NCI-H2171 treated with DMSO at 0.1 percent for 48 hours (cell line): ENCODE results near the gene ORM2.

ENCODE experiments used
- DNase-seq: peaks from one replicate; lab custom pipeline; 2025; lab: John Stamatoyannopoulos, UW

ORM2 gene

GRCh38 chr9:114350636-114351401 is 21.1 kb downstream of the ORM2 start:
- DNase-seq, result no peak

- DNase-seq, result no peak
Observed at GRCh38 chr9:114351932-114352331, 22.3 kb downstream of the ORM2 start.

GRCh38 chr9:114355821-114356220 is 26.2 kb downstream of the ORM2 start:
- DNase-seq, result no peak

- no peak for DNase-seq
Observed at GRCh38 chr9:114356792-114357191, 27.1 kb downstream of the ORM2 start.

- DNase-seq, result no peak
Observed at GRCh38 chr9:114357360-114357759, 27.7 kb downstream of the ORM2 start.

- no peak for DNase-seq
Observed at GRCh38 chr9:114357911-114358328, 28.3 kb downstream of the ORM2 start.

DNA sequence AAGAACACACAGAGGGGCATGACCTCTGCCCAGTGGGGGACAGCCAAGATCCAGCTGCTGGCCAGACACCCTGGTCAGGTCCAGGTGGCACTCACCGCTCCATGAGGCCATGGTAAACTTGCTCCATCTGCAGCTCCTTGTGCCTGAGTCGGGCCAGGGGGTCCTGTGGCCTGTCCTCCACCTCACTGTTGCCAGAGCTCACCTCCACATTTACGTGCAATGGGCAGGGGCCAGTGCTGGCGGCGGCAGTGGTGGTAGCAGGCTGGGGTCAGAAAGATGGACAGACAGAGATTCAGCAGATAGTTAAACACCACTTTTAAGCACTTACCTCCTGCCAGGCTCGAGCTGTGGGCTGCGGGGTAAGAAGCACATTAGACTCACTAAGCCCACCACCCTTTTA is 30.1 kb downstream of the ORM2 start:
- no peak for DNase-seq

DNA sequence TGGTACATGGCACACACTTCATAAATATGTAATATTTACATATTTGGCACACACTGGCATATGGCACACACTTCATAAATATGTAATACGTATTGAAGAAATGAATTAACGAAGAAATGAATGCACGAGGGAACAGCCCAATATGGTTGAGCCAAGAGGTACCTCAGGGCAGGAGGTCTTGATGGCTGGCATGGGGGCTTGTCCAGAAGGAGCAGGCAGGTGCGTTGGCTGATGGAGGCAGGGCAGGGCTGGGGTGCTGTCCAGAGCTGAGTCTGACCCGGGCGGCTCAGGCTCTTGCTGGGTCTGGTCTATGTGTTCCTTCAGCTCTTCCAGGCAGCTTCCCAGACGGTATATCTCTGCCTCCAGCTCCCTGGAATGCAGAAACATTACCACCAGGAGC is 31.9 kb downstream of the ORM2 start:
- no peak for DNase-seq

GRCh38 chr9:114362394-114362793 is 32.7 kb downstream of the ORM2 start:
- DNase-seq, result no peak

DNA sequence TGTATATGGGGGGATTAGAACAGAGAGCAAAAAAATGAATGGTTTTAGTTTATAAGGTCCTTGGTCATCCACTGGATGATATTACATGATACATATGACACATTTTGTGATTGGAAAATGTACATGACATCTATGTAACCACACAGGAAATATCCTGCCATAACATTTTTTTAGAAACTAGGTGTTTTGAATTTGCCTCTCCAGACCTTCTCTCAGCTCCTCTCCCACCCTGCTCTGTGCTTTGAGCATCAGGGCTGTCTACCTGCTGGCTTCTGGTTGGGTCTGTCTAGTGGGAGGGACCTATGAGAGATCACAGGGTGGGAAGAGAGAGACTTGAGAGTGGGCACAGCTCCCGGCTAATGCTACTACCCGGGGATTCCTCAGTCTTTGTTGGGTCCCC is 33.8 kb downstream of the ORM2 start:
- DNase-seq, result no peak

DNA sequence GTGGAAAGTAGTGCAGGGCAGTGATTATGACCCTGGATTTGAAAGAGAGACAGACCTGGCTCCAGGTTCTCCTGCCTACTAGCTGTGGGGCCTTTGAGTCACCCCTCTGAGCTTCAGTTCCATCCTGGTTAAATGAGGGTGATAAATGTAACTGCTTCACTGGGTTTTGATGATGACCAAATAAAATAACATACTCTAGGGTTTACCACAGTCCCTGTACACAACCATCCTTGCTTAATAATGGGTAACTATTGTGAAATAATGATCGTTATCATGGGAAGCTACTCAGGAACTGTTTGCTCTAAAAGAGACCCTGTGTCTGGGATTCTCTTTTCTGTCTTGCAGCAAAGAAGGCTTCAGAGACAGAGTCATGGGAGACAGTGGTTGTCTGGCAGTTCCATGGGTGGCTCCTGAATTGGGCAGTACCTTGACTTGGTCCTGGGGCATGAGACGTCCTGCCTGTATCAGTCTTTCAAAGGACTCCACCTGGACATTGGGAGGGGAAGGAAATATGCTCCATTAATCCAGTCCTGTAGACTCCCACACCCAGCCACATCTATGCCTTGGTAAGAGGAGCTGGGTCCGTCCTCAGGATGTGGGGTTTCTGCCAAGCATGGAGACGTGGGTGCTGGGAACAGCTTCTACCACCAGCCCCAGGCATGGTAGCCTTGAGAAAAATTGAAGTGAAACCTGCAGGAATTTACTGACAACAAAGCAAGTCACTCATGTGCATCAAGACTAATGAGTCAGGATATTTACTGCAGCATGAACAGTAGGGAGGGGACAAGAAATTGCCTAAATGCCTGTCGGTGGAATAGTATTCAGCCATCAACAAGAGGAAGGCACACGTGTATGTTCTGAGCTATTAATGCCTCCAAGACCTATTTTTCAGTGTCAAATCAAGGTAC is 34.7 kb downstream of the ORM2 start:
- DNase-seq, result no peak

GRCh38 chr9:114365194-114365593 is 35.5 kb downstream of the ORM2 start:
- DNase-seq, result no peak

DNA sequence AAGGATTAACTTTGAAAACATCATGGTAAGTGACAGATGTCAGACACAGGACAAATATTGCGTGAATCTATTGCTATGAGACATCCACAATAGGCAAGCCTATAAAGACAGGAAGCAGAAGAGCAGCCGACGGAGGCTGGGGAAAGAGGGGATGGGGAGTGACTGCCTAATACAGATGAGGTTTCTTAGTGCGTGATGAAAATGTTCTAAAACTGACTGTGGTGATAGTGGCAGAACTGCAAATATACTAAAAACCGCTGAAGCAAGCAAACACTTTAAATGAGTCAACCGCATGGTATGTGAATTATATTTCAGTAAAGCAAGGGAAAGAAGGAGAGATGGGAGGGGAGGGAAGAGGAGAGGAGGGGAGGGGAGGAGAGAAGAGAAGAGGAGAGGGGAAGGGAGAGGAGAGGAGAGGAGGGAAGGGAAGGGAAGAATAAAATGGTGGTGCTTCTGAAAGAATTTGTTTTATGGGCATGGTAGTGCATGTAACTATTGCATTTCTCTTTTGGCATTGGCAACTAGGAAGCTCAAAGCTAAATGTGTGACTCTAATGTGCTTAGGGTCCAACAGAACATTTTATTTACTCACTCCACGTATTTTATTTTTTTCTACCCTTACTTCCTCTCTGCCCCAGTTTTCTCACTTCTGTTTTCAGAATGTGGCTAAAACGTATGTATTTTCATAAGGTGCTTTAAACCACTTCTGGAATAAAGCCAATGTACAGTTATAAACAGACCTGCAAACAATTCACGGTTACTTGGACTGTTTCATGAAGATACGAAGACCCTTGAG is 36.9 kb downstream of the ORM2 start:
- no peak for DNase-seq

GRCh38 chr9:114367366-114367765 is 37.7 kb downstream of the ORM2 start:
- DNase-seq, result no peak

DNA sequence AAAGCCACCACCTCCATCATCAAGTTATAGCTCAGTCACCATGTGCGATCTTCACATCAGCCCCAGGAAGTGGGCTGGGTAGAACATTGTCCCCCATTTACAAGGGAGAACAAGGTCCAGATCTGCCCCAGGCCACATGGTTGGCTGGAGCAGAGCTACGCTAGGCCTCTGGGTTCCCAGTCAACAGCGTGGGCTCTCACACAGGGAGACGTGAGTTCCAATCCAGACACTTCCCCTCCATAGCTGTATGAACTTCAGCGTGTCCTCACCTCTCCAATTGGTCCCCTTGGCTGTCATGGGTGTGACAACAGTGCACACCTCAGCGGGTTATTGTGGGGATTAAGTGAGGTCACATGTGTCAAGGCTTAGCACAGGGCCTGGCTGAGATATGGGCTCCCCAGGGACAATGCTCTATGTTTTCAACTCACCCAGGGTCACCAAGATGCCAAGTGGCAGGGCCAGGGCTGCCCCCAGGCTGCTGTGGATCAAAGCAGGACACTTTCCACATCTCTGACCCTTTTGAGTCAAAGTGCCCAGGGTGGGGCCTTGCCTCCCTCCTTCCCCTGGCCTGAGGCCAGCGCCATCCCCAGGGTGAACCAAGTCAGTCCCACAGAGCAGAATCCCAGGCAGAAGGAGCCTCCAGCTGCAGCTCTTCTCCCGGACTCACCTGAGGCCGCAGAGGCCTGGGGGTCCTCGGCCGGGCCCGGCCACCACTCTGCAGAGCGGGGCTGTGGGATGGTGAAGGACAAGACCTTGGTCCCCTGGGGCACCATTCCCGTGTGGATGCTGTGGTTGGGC is 38.3 kb downstream of the ORM2 start:
- no peak for DNase-seq

- DNase-seq, result no peak
Observed at GRCh38 chr9:114369216-114370130, 39.8 kb downstream of the ORM2 start.

DNA sequence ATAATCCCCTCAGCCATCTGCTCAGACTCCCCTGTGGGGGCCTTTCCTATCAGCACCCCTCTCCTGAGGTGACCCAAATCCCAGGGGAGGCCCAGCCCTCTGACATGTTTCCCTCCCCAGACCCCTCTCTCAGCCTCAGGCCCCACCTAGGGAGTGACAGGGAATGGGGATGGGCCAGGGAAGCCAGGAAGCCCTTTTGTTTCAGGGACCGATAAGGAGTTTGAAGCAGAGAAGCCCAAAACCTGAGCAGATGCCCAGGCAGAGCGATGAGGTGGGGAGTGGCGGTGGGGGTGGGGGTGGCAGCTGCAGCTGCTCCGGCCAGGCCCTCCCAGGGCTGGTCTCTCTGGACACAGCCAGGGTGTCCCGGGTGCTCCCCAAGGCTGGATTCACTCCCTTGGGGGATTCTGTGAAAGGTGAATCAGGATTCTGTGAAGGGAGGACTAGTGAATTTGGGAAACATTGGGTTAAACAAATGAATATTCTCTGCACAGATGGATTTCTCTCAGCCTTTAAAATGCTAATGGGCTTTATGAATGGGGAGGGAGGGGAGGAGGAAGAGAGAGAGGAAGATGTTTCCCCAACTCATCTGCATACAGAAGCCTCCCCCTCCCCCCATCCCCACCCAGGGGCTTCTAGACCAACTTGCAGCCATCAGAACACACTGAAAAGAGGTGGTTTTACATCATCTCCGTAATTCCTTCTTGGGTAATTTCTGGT is 40.7 kb downstream of the ORM2 start:
- DNase-seq, result peak; percentile 50

- no peak for DNase-seq
Observed at GRCh38 chr9:114370968-114371320, 41.3 kb downstream of the ORM2 start.

- DNase-seq, result no peak
Observed at GRCh38 chr9:114371343-114371944, 41.8 kb downstream of the ORM2 start.
